ENCODE results near the gene TPR. TPM values are rescaled to one million over a fixed set of nuclear protein-coding genes. Genes with fewer than 3 reads are reported as not detected.

The TPR gene
- total RNA-seq, 4 donors from 2014 or later = 76.3 to 108 (median 87.6) TPM

- no peak for DNase-seq (ENCODE audit: low spot score in 2 of 2)
- Histone ChIP-seq H3K27ac (no peak overlapping the region), H3K9me3 (no peaks in the 10 kb centered on the region), H3K4me1 (no peaks in the 10 kb centered on the region), H3K4me3 (no peak overlapping the region), H3K27me3 (no peaks in the 10 kb centered on the region), H3K36me3 (peaks cover 0 to 100% (median 10%) of the 10 kb centered on the region in 3 donors)
- TF ChIP-seq, protein P1, sequence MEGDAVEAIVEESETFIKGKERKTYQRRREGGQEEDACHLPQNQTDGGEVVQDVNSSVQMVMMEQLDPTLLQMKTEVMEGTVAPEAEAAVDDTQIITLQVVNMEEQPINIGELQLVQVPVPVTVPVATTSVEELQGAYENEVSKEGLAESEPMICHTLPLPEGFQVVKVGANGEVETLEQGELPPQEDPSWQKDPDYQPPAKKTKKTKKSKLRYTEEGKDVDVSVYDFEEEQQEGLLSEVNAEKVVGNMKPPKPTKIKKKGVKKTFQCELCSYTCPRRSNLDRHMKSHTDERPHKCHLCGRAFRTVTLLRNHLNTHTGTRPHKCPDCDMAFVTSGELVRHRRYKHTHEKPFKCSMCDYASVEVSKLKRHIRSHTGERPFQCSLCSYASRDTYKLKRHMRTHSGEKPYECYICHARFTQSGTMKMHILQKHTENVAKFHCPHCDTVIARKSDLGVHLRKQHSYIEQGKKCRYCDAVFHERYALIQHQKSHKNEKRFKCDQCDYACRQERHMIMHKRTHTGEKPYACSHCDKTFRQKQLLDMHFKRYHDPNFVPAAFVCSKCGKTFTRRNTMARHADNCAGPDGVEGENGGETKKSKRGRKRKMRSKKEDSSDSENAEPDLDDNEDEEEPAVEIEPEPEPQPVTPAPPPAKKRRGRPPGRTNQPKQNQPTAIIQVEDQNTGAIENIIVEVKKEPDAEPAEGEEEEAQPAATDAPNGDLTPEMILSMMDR (IDR thresholded peaks at IDR 0.05) = no peak
- no peak for TF ChIP-seq POLR2A (IDR thresholded peaks at IDR 0.05)
- TF ChIP-seq EP300 (IDR thresholded peaks at IDR 0.05) = no peak
- 87 to 88% methylated on average over 5 of the region's 5 CpGs for WGBS, 2 donors
Measured at GRCh38 chr1:186340772-186341171, 34.3 kb downstream of the TPR start.

DNA sequence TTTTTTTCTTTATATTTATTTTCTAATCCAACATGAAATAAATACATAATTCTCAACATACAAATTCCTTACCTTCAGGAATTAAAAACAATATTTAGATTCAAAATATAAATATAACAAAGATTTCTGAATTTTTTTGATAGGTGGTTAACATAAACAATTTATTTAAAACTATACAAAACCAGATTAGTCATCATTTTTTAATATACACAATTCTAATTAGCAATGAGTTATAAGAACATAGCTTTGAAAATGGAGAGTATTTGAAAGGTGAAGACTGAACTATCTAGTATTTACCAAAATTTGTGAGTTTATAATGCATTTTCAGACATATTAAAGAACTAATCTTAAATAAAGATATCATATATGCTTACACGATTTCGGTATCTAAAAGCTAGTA lies 37.5 kb downstream of the TPR start:
- DNase-seq (ENCODE audit: low spot score in 2 of 2) = no peak
- Histone ChIP-seq H3K27ac (no peak overlapping the region), H3K36me3 (peaks cover 12 to 100% (median 13%) of the 10 kb centered on the region in 3 donors), H3K4me3 (no peak overlapping the region), H3K27me3 (no peaks in the 10 kb centered on the region), H3K4me1 (no peaks in the 10 kb centered on the region), H3K9me3 (no peaks in the 10 kb centered on the region)
- TF ChIP-seq POLR2A (IDR thresholded peaks at IDR 0.05) (no peak), EP300 (IDR thresholded peaks at IDR 0.05) (no peak)
- TF ChIP-seq, protein P1 (IDR thresholded peaks at IDR 0.05) = no peak
- 93 to 95% methylated on average over 2 of the region's 2 CpGs for WGBS, 2 donors

GRCh38 chr1:186330758-186331157 lies 44.3 kb downstream of the TPR start:
- Histone ChIP-seq H3K27me3 (no peaks in the 10 kb centered on the region), H3K4me1 (no peaks in the 10 kb centered on the region), H3K36me3 (peaks cover 9 to 91% (median 12%) of the 10 kb centered on the region in 3 donors), H3K4me3 (no peak overlapping the region), H3K27ac (no peak overlapping the region), H3K9me3 (no peaks in the 10 kb centered on the region)
- 86 to 98% methylated on average over 1 of the region's 1 CpG for WGBS, 2 donors
- DNase-seq (ENCODE audit: low spot score in 2 of 2) = no peak
- TF ChIP-seq, protein P1 (IDR thresholded peaks at IDR 0.05) = peak in 2 of 5 experiments; percentile 16 to 29
- TF ChIP-seq POLR2A (IDR thresholded peaks at IDR 0.05) = no peak

DNA sequence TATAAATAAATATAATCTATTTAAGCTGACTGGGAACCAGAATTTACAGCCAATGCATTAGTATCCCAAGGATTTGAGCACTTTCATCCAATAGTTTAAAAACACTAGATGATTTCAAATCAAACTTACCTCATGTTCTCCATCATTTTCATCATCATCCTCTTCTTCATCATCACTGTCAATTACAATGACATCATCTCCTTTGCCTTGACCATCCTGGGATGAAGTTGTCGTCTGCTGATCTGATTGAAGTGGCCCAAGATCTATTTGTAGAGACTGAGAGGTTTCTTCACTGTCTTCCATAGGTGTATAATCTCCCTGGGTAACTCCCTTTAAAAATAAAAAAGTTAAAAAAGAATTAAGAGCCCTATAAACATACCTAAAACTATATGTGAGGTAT lies 47.7 kb downstream of the TPR start:
- TF ChIP-seq EP300 (IDR thresholded peaks at IDR 0.05) = no peak
- TF ChIP-seq, protein P1 (IDR thresholded peaks at IDR 0.05) = no peak
- TF ChIP-seq POLR2A (IDR thresholded peaks at IDR 0.05) = no peak
- peaks cover 6 to 90% (median 10%) of the 10 kb centered on the region in 3 donors for H3K36me3 ChIP-seq
- H3K4me1 ChIP-seq = no peaks in the 10 kb centered on the region
- no peaks in the 10 kb centered on the region for H3K9me3 ChIP-seq
- no peak overlapping the region for H3K4me3 ChIP-seq
- H3K27ac ChIP-seq = no peak overlapping the region
- WGBS, 2 donors = 90 to 98% methylated on average over 1 of the region's 1 CpG
- no peaks in the 10 kb centered on the region for H3K27me3 ChIP-seq
- DNase-seq (ENCODE audit: low spot score in 2 of 2) = no peak

- no peaks in the 10 kb centered on the region for H3K27me3 ChIP-seq
- DNase-seq (ENCODE audit: low spot score in 2 of 2) = no peak
- TF ChIP-seq, protein P1 (IDR thresholded peaks at IDR 0.05) = no peak
- TF ChIP-seq EP300 (IDR thresholded peaks at IDR 0.05) = no peak
- no peak for TF ChIP-seq POLR2A (IDR thresholded peaks at IDR 0.05)
- WGBS, 2 donors = 88 to 91% methylated on average over 1 of the region's 1 CpG
- no peak overlapping the region for H3K4me3 ChIP-seq
- no peaks in the 10 kb centered on the region for H3K9me3 ChIP-seq
- H3K4me1 ChIP-seq = no peaks in the 10 kb centered on the region
- H3K27ac ChIP-seq = no peak overlapping the region
- H3K36me3 ChIP-seq = peaks cover 6 to 90% (median 9%) of the 10 kb centered on the region in 3 donors
Measured at GRCh38 chr1:186326009-186326408, 49.0 kb downstream of the TPR start.

All from tibial nerve (tissue), 4 donors.